ENCODE data around the gene VPREB3.

VPREB3 gene, protein sequence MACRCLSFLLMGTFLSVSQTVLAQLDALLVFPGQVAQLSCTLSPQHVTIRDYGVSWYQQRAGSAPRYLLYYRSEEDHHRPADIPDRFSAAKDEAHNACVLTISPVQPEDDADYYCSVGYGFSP

DNA sequence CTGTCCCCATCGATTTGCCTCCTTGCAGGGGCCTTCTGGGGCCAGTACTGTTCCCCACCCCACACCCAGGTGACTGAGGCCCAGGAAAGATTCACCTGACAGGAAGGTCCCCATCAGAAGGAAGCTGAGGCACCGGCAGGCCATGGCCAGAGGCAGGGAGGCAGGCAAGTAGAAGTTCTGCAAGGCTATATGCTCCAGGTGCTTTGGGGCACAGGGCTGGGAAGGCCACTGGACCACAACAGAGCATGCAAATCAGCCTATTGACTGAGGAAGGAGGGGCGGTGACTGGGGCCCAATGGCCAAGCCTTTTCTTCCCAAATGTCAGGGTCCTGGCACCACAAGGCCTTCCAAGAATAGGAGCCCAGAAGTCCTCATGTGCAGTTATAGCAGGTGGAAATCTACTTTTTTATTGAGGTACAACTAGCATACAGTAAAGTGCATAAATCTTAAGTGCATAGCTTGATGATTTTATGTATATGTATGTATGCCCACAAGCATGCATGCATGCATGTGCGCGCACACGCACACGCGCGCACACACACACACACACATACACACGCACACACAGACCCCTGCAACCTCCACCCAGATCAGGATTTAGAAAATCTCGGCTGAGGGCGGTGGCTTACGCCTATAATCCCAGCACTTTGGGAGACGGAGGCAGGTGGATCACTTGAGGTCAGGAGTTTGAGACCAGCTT is at the start of gene VPREB3:
Gene VPREB3 (minus strand): TSS at position 206 of the 700 bp plus-strand sequence. CDS start 62 bp downstream, at position 144.
- no peak for FAIRE-seq

DNA sequence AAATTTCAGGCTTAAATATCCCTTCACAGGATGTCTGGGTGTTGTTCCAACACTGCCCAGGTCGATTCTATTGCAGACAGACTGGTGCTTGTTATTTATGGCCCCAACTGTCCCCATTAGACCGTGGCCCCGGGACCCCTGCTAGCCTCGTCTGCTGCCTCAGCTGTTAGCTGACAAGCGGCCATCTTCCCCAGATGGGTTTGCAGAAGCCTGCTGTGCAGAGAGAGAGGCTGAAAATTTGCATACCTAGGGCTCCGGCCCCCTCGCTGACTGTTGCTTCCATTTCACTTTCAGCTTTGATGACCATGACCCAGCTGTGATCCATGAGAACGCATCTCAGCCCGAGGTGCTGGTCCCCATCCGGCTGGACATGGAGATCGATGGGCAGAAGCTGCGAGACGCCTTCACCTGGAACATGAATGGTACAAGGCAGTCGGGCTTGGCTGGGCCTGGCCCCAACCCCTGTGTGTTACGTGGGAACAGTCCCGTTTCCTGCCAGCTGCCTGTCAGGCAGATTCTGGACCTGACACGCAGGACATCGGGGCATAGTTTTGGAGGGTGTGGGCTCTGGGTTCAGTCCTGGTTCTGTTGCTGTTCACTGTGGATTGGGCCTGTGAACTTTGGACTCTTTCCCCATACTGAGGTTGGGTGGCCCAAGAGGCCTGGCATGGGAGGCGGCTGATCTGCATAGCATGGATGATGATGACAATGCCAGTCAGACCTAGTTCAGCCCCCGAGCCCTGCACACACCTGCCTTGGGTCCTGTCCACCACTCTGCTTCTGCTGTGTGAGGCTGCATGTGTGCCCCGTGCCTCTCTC is 49.0 kb upstream of the VPREB3 start:
- FAIRE-seq: no peak

DNA sequence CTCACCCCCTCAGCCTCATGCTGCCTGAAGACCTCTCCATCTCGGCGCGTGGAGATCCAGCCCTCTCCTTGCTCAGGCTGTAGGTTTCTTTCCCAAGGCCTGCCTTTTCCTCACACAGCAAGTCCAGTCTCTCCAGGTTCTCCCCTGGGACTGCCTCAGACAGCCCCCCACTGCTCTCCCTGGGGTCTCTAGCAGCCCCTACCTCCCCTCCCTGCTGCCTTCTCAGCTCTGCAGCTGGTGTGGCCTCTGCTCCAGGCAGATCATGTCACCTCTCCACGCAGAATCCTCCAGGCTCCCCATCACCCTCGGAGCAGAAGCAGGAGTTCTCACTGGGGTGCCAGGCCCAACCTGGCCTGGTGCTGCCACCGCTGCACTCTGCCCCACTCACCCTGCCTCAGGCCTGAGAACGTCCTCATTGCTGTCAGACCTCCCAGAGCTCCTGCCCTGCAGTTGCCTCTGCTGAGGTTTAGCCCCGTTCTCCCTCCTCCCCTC is 47.7 kb upstream of the VPREB3 start:
- no peak for FAIRE-seq

DNA sequence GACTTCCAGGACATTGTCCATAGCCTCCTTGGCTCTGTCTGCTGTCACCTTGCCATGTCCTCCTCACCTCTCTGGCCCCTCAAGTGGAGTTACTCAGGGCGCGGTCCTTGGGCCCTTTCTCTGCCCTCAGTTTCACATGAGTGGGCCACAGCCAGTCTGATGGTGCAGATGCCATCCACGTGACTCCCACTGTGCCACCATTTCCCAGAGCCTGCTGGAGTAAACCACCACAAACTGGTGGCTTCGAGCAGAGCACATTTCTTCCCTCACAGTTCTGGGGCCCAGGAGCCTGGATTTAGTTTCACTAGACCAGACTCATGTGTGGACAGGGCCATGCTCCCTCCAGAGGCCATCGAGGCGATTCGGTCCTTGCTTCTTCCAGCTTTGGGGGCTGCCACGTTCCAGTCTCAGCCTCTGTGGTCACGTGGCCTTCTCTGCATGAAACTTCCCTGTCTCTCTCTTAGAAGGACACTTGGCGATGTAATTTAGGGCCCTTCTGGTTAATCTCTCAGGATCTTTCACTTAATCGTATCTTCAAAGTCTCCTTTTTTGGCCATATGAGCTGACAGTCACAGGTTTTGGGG is 47.1 kb upstream of the VPREB3 start:
- no peak for FAIRE-seq

DNA sequence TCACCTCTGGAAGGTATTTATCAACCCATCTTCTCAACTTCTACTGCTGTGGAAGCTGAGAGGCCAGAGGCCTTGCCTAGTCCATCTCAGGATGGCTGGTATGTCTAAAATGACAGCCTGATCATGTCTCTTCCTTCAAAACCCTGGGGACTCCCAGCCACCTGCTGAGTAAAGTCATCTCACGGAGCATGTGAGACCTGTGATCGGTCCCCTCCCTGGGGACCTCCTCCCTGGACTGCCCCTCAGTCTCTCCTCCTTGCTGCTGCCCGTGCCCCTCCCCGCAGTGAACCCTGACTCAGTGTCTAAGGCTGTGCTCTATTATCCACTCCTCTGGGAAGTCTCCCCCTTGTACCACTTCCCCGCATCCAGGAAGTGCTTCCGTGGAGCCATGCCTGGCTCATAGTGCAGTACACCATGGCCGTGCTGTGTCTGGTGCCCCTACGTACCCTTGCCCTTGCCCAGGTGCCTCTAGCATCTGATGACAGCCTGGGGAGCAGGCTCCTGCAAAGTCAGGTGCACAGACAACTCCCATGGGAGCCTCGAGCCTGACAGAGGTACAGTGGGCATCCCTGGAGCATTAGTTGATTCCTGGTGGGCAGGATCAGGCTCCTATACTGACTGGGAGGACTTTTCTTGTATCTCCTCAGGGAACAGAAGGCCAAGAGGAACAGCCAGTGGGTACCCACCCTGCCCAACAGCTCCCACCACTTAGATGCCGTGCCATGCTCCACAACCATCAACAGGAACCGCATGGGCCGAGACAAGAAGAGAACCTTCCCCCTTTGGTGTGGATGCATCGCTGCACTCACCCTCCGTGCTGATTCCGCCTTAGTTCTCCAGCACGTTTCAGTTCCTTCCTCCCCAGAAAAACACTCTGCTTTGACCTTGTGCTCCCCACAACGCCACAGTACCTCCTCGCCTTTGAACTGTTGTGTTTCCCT is 46.3 kb upstream of the VPREB3 start:
- FAIRE-seq: no peak

DNA sequence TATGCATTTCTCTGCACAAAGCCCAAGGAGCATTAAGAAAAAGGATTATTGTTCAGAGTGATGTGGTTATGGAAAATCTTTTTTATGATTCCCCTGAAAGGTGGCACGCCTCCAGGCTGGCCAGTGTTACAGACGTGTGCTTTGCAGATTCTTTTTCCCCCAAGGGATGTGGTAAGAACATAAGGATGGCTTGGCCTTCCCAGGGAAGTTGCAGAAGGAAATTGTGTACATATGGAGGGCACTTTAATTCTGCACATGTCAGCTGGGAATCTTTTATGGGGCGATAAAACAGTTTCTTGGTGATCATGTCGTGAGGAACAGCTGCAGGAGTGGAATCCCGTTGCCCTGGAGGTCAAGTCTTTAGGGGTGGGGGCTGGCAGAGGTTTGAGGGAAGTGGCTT is 42.2 kb upstream of the VPREB3 start:
- FAIRE-seq: no peak

DNA sequence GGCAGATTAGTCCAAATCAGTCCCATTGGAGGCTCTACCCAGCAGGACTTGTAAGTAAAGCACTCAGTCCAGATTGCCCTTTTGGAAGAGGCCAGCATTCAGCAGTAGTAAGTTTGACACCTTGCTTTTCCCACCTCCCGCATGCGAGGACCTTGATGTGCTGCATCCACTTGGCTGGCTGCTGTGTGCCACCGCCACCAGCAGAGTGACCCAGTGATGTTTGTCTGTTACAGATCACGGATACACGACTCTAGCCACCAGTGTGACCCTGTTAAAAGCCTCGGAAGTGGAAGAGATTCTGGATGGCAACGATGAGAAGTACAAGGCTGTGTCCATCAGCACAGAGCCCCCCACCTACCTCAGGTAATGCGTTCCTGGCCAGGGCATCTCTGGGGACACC is 39.1 kb upstream of the VPREB3 start:
- FAIRE-seq: no peak

DNA sequence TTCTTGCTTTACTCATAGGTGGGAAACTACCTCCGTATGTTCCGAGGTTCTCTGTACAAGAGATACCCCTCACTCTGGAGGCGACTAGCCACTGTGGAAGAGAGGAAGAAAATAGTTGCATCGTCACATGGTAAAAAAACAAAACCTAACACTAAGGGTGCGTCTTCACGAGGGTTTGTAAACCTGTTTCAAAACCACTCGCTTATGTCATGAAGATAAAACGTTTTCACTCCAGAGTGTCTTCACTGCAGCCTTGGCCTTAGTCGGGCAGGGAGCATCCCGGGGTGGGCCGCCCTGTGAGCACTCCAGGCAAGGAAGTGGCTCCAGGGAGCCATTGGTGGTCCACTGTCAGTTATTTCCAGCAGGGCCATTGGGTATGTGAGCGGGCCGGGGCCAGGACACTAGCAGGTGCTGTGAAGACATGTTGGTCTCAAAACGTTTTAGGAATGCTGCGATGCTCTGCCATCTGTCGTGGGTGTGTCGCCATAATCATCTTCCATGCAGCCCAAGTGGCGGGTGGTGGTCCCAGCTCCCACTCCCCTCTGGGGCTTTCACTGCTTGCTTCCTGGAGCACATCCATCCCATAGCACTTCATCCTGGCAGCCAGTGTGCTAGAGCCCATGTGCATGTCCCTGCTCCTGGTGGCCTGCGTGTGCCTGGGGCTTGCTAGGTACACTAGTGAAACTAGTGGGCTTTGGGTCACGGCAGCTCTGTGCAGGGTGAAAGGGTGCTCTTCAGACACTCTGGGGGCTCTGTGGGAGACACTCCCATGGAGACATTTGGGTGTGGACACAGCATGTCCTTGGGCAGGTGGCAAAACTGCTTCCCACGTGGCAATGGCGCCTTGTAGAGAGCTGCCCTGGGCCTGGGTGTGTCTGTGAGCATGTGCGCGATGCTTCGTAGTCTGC is 37.8 kb upstream of the VPREB3 start:
- no peak for FAIRE-seq

DNA sequence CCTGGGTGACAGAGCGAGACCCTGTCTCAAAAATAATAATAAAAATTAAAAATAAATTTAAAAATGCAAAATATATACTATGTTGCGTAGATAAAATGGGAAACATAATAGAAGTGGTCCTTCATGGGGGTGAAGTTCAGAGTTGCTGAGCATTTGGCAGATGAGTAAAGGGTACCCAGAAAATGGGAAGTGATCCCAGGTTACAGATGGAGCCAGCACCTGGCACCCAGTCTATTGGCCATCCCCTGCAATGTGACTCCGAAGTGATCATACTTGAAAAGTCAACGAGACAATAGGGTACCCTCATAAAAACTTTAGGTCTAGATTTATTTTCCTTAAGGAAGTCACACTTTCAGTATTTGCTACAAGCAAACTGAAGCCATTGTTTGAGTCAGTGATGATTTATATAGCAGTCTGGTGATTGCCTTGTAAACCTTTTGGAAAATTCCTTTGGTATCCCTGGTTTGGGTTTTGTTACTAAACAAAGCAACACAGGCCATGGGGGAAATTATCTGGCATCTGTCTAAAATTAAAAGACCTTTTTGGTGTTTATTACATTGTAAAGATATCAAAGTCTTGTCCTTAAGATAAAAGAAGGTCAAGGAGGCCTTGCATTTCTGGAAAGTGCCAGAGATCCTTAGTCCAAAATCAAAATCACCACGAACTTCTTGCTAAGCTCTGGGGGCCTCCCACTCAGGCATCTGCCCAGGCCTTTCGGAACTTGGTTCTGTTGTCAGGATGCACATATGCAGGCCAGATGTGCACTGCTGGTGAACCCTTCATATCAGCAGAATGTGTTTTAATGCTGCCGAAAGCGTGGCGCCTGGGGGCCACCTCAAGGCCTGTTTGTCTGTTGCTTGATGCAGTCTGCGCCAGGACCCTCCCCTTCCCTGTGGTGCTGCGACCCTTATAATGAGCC is 36.9 kb upstream of the VPREB3 start:
- no peak for FAIRE-seq

DNA sequence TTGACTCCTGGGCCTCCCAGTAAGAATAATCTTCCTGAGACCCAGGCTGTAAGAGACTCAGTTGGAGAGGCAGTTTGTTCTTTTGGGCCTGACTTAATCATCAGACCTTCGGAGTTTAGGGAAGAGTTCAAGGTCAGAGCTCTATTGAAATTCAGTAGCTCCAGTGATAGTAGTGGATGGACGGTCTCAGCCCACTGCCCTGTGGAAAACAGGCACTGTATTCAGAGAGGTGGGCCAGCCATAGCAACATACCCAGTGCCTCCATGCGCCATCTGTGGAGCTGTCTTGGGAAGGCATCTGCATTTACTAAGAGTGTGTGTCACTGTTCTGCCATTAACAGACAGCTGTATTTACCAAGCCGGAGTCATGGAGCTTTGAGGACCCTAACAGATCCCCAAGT is 35.4 kb upstream of the VPREB3 start:
- no peak for FAIRE-seq

DNA sequence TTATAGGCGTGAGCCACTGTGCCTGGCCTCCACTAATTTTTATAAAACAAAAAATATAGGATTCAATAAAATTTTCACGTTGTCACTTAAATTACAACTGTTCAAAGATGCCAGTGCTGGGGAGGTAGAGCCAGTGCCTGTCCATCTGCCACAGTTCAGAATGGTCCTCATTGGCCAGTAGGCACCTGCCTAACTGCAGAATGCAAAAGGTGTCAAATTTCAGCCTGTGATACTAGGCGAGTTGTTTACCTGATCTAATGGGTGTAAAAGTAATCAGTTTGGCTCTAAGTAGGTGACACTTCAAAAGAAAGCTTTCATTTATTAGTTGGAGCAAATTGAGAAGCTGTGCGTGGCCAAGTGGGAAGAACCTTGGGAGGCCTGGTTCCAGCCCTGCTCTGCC is 34.9 kb upstream of the VPREB3 start:
- no peak for FAIRE-seq

DNA sequence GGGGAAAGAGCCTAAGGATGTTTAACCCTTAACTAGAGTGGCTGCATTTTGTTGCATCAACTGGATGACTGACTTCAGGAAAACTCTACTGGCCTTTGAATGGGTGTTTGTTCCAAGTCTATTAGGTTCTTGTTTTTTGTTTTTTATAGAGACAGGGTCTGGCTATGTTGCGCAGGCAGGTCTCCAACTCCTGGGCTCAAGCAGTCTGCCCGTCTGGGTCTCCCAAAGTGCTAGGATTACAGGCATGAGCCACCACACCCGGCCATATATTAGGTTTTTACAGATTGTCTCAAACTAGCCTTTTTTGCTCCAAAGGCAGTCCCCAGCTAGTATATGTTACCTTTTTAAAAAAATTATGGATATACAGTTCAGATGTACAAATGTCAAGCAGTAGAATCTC is 33.7 kb upstream of the VPREB3 start:
- FAIRE-seq: no peak

DNA sequence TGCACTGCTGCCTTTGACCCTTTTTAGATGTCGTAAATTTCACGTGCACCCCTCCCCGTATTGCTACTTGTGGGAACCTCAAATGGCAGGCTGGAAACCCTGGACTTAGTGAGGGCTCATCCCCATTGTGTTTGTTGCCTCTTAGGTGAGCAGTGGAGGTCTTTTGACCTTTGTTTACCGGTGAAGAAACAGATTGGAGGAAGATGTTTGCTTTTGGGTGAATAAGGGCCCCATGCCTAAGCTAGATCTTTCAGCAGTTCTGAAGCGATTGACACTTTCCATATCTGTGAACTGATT is 33.3 kb upstream of the VPREB3 start:
- FAIRE-seq: no peak

DNA sequence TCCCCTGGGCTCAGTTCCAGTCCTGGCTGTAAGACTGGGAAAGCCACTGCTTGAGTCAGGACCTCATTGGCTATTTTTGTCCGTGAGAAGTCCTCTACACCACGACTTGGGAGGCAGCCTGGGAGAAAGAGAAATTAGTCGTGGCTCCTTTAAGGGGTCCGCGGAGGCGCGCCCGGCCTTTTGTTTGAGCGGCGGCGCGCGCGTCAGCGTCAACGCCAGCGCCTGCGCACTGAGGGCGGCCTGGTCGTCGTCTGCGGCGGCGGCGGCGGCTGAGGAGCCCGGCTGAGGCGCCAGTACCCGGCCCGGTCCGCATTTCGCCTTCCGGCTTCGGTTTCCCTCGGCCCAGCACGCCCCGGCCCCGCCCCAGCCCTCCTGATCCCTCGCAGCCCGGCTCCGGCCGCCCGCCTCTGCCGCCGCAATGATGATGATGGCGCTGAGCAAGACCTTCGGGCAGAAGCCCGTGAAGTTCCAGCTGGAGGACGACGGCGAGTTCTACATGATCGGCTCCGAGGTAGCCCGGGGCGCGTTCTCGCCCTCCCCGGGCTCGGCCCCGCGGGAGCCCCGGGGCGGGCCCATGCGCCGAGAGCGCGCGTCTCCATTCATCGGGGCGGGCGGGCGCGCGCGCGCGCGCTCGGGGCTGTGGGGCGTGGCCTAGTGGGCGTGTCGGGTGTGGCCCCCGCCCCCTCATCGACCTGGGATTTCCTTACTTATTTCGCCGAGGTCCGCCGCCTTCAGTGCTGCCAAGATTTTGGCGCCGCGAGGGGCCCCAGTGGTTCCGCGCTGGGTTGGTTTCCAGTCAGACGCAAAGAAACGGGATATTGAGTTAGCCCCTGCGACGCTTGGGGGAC is 32.8 kb upstream of the VPREB3 start, which contains the start of gene SMARCB1:
Gene SMARCB1 (plus strand): TSS at position 215 of the 848 bp plus-strand sequence. CDS start 204 bp downstream, at position 419.
- no peak for FAIRE-seq

DNA sequence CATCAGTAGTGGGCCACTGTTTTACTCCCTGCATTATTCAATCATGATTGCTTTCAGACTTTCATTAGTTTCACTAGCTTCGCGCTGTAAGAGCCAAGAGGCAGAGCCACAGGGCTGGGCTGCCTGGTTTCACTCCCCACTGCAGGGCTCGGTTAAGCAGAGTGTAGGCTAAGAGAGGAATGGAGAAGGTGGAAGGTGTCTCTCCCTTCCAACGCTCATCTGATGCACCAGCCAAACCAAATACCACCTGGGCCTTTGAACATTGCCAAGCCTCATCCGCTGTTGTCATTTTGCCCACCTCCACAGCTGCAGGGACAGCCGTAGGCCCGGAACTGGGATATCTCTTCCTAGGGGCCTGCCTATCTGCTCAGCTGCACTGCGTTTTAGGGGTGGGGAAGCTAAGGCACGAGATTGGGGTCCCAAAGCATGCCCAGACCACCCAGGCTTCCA is 32.1 kb upstream of the VPREB3 start:
- FAIRE-seq: no peak

DNA sequence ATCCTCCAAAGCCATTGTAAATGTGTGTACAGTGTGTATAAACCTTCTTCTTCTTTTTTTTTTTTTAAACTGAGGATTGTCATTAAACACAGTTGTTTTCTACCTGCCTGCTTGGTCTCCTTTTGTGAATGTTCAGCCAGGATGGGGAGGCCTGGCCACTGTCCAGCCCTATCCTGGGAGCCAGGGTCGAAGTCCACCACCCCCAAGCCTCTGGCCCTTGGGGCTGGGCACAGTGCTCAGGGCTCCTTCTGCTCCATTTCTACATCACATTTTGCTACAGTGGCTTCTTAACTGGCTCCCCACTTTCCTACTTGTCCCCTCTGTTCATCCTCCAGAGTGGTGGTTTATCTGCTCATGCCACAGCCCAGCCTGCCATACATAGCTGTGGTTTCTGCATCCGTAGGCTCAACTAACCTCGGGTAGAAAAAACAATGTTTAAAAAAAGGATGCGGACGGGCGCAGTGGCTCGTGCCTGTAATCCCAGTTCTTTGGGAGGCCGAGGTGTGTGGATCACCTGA is 30.0 kb upstream of the VPREB3 start:
- no peak for FAIRE-seq

DNA sequence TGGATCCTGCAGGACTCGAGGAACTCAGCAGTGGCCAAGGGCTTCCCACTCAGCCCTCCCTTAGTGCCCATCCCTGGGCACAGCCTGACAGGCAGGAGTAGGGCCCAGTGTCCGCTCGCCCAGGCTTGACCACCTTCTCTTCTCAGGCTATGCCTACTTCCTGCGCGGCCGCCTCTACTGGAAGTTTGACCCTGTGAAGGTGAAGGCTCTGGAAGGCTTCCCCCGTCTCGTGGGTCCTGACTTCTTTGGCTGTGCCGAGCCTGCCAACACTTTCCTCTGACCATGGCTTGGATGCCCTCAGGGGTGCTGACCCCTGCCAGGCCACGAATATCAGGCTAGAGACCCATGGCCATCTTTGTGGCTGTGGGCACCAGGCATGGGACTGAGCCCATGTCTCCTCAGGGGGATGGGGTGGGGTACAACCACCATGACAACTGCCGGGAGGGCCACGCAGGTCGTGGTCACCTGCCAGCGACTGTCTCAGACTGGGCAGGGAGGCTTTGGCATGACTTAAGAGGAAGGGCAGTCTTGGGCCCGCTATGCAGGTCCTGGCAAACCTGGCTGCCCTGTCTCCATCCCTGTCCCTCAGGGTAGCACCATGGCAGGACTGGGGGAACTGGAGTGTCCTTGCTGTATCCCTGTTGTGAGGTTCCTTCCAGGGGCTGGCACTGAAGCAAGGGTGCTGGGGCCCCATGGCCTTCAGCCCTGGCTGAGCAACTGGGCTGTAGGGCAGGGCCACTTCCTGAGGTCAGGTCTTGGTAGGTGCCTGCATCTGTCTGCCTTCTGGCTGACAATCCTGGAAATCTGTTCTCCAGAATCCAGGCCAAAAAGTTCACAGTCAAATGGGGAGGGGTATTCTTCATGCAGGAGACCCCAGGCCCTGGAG is 29.3 kb upstream of the VPREB3 start:
- no peak for FAIRE-seq

DNA sequence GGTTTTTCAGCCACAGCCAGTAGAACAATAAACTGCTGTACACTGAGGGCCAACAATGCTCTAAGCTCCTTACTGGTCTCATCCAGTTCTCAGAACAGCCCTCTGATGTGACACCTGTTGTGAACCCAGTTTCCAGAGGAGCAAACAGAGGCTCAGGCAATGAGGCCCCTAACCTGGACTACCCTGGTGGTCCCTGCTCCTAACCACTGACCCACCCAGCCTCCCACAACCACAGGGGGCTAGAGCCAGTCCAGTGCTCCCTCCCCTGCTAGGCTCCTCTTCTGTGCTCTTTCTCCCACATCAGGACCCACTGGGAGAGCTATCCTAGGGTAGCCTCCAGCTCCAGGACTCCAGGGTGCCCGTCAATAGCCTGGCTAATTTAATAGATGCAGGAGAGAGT is 28.5 kb upstream of the VPREB3 start:
- no peak for FAIRE-seq

Data from islet of Langerhans (tissue), 1 donor.